WTC11 (cell line): ENCODE data around the gene VEPH1. TPM values are rescaled to one million over a fixed set of nuclear protein-coding genes. Genes with fewer than 3 reads are reported as not detected.

Experiments
- ATAC-seq: fragments of 200-7000 bp; cut with Tn5 transposase; 2 replicates; pipeline ENCODE4 v1.10.0; 2021; ENCODE audit warnings: mild to moderate bottlenecking, moderate library complexity
- CTCF ChIA-PET: fragments of 300-600 bp; sonication (Branson Sonifier 250); formaldehyde crosslinking; loops from one replicate; lab custom pipeline; 2021; ENCODE audit warnings: antibody characterized with exemption; lab: Charles Lee
- POLR2A ChIA-PET: fragments of 350-600 bp; sonication (Branson Sonifier 250); formaldehyde crosslinking; loops from one replicate; lab custom pipeline; 2021; ENCODE audit warnings: antibody characterized with exemption; lab: Charles Lee
- DNase-seq: peaks from one replicate; pipeline ENCODE4 v3.0.0; 2021; ENCODE audit warnings: low spot score
- H3K27ac Mint-ChIP-seq: 2 replicates; pipeline ENCODE4 v1.8.0; 2021; ENCODE audit warnings: mixed read lengths
- H3K27me3 Mint-ChIP-seq: 2 replicates; pipeline ENCODE4 v1.8.0; 2021; ENCODE audit warnings: low read depth, mild to moderate bottlenecking, moderate library complexity, mixed read lengths
- H3K36me3 Mint-ChIP-seq: 2 replicates; pipeline ENCODE4 v1.8.0; 2021; ENCODE audit warnings: mixed read lengths
- H3K4me1 Mint-ChIP-seq: 2 replicates; pipeline ENCODE4 v1.8.0; 2022; ENCODE audit warnings: mixed read lengths
- H3K4me3 Mint-ChIP-seq: 2 replicates; pipeline ENCODE4 v1.8.0; 2021; ENCODE audit warnings: mild to moderate bottlenecking, moderate library complexity, mixed read lengths
- H3K9me3 Mint-ChIP-seq: 2 replicates; pipeline ENCODE4 v1.8.0; 2021; ENCODE audit warnings: mixed read lengths
- CREB1 ChIP-seq: sonication (generic); formaldehyde crosslinking; IDR thresholded peaks from 2 replicates; pipeline ENCODE4 v1.8.0; 2023; ENCODE audit warnings: mild to moderate bottlenecking, missing genetic modification reagents
- EMX1 ChIP-seq: fragments of 250-450 bp; sonication (Bioruptor Pico); IDR thresholded peaks from 2 replicates; pipeline ENCODE4 v1.8.0; 2021; ENCODE audit warnings: mild to moderate bottlenecking
- ETV6 ChIP-seq: sonication (generic); formaldehyde crosslinking; IDR thresholded peaks from 2 replicates; pipeline ENCODE4 v1.8.1; 2022; ENCODE audit warnings: mild to moderate bottlenecking, missing genetic modification reagents
- FOXJ3 ChIP-seq: sonication (generic); formaldehyde crosslinking; IDR thresholded peaks from 2 replicates; pipeline ENCODE4 v1.9.0; 2021; ENCODE audit warnings: missing genetic modification reagents, mild to moderate bottlenecking, borderline replicate concordance
- FOXK1 ChIP-seq: sonication (generic); formaldehyde crosslinking; IDR thresholded peaks from 2 replicates; pipeline ENCODE4 v1.8.0; 2022; ENCODE audit warnings: mild to moderate bottlenecking, moderate library complexity, missing genetic modification reagents
- FOXP1 ChIP-seq: sonication (generic); formaldehyde crosslinking; IDR thresholded peaks from 2 replicates; pipeline ENCODE4 v1.8.0; 2022; ENCODE audit warnings: missing genetic modification reagents, mild to moderate bottlenecking, moderate library complexity, borderline replicate concordance
- GTF2I ChIP-seq: fragments of 250-450 bp; sonication (Bioruptor Pico); conservative IDR thresholded peaks from 2 replicates; pipeline ENCODE4 v1.4.0; 2021; ENCODE audit warnings: mild to moderate bottlenecking
- HMGA2 ChIP-seq: fragments of 250-450 bp; sonication (Bioruptor Pico); IDR thresholded peaks from 2 replicates; pipeline ENCODE4 v1.4.0; 2021; ENCODE audit warnings: mild to moderate bottlenecking, moderate library complexity
- JAZF1 ChIP-seq: fragments of 250-450 bp; sonication (Bioruptor Pico); IDR thresholded peaks from 2 replicates; pipeline ENCODE4 v1.9.0; 2021; ENCODE audit warnings: moderate library complexity, mild to moderate bottlenecking, inconsistent platforms
- MLX ChIP-seq: sonication (generic); formaldehyde crosslinking; IDR thresholded peaks from 2 replicates; pipeline ENCODE4 v1.8.1; 2023; ENCODE audit warnings: mild to moderate bottlenecking, missing genetic modification reagents, moderate library complexity
- MYBL2 ChIP-seq: sonication (generic); formaldehyde crosslinking; IDR thresholded peaks from 2 replicates; pipeline ENCODE4 v1.8.1; 2023; ENCODE audit warnings: mild to moderate bottlenecking, moderate library complexity, missing genetic modification reagents
- NFYB ChIP-seq: sonication (generic); formaldehyde crosslinking; conservative IDR thresholded peaks from 2 replicates; pipeline ENCODE4 v1.8.0; 2022; ENCODE audit warnings: low read depth, missing genetic modification reagents
- NR1H2 ChIP-seq: sonication (generic); formaldehyde crosslinking; IDR thresholded peaks from 2 replicates; pipeline ENCODE4 v1.9.0; 2021; ENCODE audit warnings: mild to moderate bottlenecking, moderate library complexity, missing genetic modification reagents
- OVOL2 ChIP-seq: fragments of 250-450 bp; sonication (Bioruptor Pico); IDR thresholded peaks from 2 replicates; pipeline ENCODE4 v1.9.0; 2021; ENCODE audit warnings: mild to moderate bottlenecking, borderline replicate concordance
- PRRX2 ChIP-seq: fragments of 250-450 bp; sonication (Bioruptor Pico); IDR thresholded peaks from 2 replicates; pipeline ENCODE4 v1.8.0; 2021; ENCODE audit warnings: mild to moderate bottlenecking
- SMAD4 ChIP-seq: sonication (generic); formaldehyde crosslinking; IDR thresholded peaks from 2 replicates; pipeline ENCODE4 v1.8.0; 2022; ENCODE audit warnings: mild to moderate bottlenecking, missing genetic modification reagents
- SOX15 ChIP-seq: fragments of 250-450 bp; sonication (Bioruptor Pico); IDR thresholded peaks from 2 replicates; pipeline ENCODE4 v1.9.0; 2021; ENCODE audit warnings: mild to moderate bottlenecking
- TCF7 ChIP-seq: sonication (generic); formaldehyde crosslinking; IDR thresholded peaks from 2 replicates; pipeline ENCODE4 v1.8.0; 2022; ENCODE audit warnings: mild to moderate bottlenecking, low read depth, missing genetic modification reagents, moderate library complexity
- ZNF532 ChIP-seq: fragments of 250-450 bp; sonication (Bioruptor Pico); IDR thresholded peaks from 2 replicates; pipeline ENCODE4 v1.9.0; 2021; ENCODE audit warnings: mild to moderate bottlenecking, borderline replicate concordance
- total RNA-seq: library from RNA; stranded (reverse); gene quantifications from 3 replicates; pipeline ENCODE4 v1.2.3, GENCODE V29; 2021
- TF ChIP-seq, protein P1 (sequence below): fragments of 250-450 bp; sonication (Bioruptor Pico); IDR thresholded peaks from 2 replicates; pipeline ENCODE4 v1.9.0; 2021; ENCODE audit warnings: moderate library complexity, mild to moderate bottlenecking, inconsistent platforms, borderline replicate concordance
- TF ChIP-seq, protein P2 (sequence below): sonication (generic); formaldehyde crosslinking; IDR thresholded peaks from 2 replicates; pipeline ENCODE4 v1.8.0; 2023; ENCODE audit warnings: missing genetic modification reagents, mild to moderate bottlenecking, borderline replicate concordance

Gene VEPH1
- total RNA-seq, 1 experiment from 2014 or later, result 10.8 TPM

DNA sequence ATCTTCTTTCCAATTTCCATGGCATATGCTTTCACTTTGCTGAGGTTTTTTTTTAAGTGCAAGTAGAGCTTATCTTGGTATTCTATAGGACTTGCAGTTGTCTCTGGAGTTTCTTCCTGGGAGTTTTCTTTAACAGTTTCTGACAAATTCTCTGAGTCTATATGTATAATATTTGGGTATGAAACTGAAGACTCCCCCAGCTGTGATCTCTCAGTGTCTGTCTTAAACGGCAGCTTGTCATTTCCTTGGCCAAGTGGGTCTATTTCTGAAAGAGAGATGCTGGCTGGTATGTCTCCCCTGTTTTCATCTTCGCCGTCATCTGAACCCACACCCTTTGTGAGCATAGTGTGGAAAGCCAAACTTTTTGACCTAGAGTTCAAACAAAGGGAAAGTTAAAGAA, 139.8 kb downstream of the VEPH1 start:
- Mint-ChIP-seq H3K36me3 (no peaks in the 10 kb centered on the region), H3K27me3 (no peaks in the 10 kb centered on the region), H3K4me1 (peaks cover 4% of the 10 kb centered on the region; the same call in 1 of the 2 replicates), H3K4me3 (no peak overlapping the region), H3K9me3 (no peaks in the 10 kb centered on the region), H3K27ac (no peak overlapping the region)
- ChIA-PET POLR2A (no interaction called here), CTCF (interaction anchor here (2.6 kb wide), 1 partner anchor 16 kb away, joined by 8 read pairs; no protein-coding TSS in a partner anchor)
- ATAC-seq (no peak), DNase-seq (no peak)
- TF ChIP-seq, protein P1, sequence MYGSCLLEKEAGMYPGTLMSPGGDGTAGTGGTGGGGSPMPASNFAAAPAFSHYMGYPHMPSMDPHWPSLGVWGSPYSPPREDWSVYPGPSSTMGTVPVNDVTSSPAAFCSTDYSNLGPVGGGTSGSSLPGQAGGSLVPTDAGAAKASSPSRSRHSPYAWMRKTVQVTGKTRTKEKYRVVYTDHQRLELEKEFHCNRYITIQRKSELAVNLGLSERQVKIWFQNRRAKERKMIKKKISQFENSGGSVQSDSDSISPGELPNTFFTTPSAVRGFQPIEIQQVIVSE (CRISPR knock-in tag), result no peak
- TF ChIP-seq ETV6 (CRISPR knock-in tag) (no peak), MYBL2 (CRISPR knock-in tag) (no peak), MLX (CRISPR knock-in tag) (no peak), ZNF532 (CRISPR knock-in tag) (no peak), EMX1 (no peak), PRRX2 (no peak), HMGA2 (CRISPR knock-in tag) (no peak), FOXP1 (CRISPR knock-in tag) (no peak), JAZF1 (CRISPR knock-in tag) (no peak), FOXJ3 (CRISPR knock-in tag) (no peak), GTF2I (CRISPR knock-in tag) (no peak)

GRCh38 chr3:157362348-157362747, 140.9 kb downstream of the VEPH1 start:
- H3K9me3 Mint-ChIP-seq, result no peaks in the 10 kb centered on the region
- H3K36me3 Mint-ChIP-seq, result no peaks in the 10 kb centered on the region
- no peak overlapping the region for H3K4me3 Mint-ChIP-seq
- no peak overlapping the region for H3K27ac Mint-ChIP-seq
- peaks cover 4% of the 10 kb centered on the region; the same call in 1 of the 2 replicates for H3K4me1 Mint-ChIP-seq
- CTCF ChIA-PET, result interaction anchor here (2.6 kb wide), 1 partner anchor 15 kb away, joined by 8 read pairs; no protein-coding TSS in a partner anchor
- POLR2A ChIA-PET, result no interaction called here
- DNase-seq (no peak), ATAC-seq (no peak)
- no peaks in the 10 kb centered on the region for H3K27me3 Mint-ChIP-seq
- TF ChIP-seq TCF7 (no peak), PRRX2 (no peak), NFYB (CRISPR knock-in tag) (no peak), NR1H2 (no peak), ZNF532 (CRISPR knock-in tag) (no peak), CREB1 (CRISPR knock-in tag) (no peak), SMAD4 (no peak), SOX15 (CRISPR knock-in tag) (no peak), FOXK1 (no peak), MLX (CRISPR knock-in tag) (no peak), OVOL2 (CRISPR knock-in tag) (no peak)
- TF ChIP-seq, protein P2, sequence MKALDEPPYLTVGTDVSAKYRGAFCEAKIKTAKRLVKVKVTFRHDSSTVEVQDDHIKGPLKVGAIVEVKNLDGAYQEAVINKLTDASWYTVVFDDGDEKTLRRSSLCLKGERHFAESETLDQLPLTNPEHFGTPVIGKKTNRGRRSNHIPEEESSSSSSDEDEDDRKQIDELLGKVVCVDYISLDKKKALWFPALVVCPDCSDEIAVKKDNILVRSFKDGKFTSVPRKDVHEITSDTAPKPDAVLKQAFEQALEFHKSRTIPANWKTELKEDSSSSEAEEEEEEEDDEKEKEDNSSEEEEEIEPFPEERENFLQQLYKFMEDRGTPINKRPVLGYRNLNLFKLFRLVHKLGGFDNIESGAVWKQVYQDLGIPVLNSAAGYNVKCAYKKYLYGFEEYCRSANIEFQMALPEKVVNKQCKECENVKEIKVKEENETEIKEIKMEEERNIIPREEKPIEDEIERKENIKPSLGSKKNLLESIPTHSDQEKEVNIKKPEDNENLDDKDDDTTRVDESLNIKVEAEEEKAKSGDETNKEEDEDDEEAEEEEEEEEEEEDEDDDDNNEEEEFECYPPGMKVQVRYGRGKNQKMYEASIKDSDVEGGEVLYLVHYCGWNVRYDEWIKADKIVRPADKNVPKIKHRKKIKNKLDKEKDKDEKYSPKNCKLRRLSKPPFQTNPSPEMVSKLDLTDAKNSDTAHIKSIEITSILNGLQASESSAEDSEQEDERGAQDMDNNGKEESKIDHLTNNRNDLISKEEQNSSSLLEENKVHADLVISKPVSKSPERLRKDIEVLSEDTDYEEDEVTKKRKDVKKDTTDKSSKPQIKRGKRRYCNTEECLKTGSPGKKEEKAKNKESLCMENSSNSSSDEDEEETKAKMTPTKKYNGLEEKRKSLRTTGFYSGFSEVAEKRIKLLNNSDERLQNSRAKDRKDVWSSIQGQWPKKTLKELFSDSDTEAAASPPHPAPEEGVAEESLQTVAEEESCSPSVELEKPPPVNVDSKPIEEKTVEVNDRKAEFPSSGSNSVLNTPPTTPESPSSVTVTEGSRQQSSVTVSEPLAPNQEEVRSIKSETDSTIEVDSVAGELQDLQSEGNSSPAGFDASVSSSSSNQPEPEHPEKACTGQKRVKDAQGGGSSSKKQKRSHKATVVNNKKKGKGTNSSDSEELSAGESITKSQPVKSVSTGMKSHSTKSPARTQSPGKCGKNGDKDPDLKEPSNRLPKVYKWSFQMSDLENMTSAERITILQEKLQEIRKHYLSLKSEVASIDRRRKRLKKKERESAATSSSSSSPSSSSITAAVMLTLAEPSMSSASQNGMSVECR, result no peak
